K562 (cell line): ENCODE results near the gene SPINT1. TPM values are rescaled to one million over a fixed set of nuclear protein-coding genes. Genes with fewer than 3 reads are reported as not detected.
A peak's percentile ranks its signal among the peaks of the same experiment; 100 is the strongest.

Experiments used
- ATAC-seq: fragments of 200-7000 bp; cut with Tn5 transposase; 3 replicates; pipeline ENCODE4 v1.9.1; 2020; ENCODE audit warnings: moderate library complexity
- BruUV-seq: library from RNA; stranded (reverse); fragments of 400-500 nt; replicated peaks from 2 replicates; lab custom pipeline; 2021; lab: Mats Ljungman, UMichigan
- CTCF ChIA-PET: fragments of 300-600 bp; formaldehyde crosslinking; extraction: SDS; loops from one replicate; lab custom pipeline; 2021; ENCODE audit warnings: low intra/inter-chr PET ratio; lab: Yijun Ruan, JAX
- POLR2A ChIA-PET: fragments of 300-600, 350-650 bp; sonication (Branson Sonifier 250); formaldehyde crosslinking; extraction: SDS; loops from one replicate; lab custom pipeline; 2021; ENCODE audit warnings: antibody characterized with exemption, inconsistent platforms; lab: Yijun Ruan, JAX
- DNase-seq, 4 experiments: peaks; one replicate each; pipeline versions ENCODE4 v3.0.0 to v3.0.0-alpha.2; 2011 to 2018; ENCODE audit warnings: low spot score in 3 of 4, mixed read lengths in 3 of 4; ENCODE audit errors: extremely low read depth in 1 of 4
- FAIRE-seq: peaks from 2 replicates; lab custom pipeline; 2011; peaks lifted over from hg19 to GRCh38; lab: Jason Lieb, UNC
- H2AFZ ChIP-seq: 2 replicates; pipeline ENCODE4 v1.6.0; 2011; ENCODE audit warnings: low read depth, low read length, control low read depth, inconsistent platforms
- H3K27ac ChIP-seq: fragments of 200-600 bp; 3 replicates; pipeline ENCODE4 v1.8.0; 2011; ENCODE audit warnings: low read depth, mild to moderate bottlenecking, control low read depth, inconsistent platforms, low read length, moderate library complexity, mixed read lengths; ENCODE audit errors: extremely low read depth
- H3K27me3 ChIP-seq, 2 experiments: fragments of 300-600 bp in 1 of 2; 2 replicates in 1 of 2; 3 replicates in 1 of 2; pipeline versions ENCODE4 v1.6.0 to v1.8.0; 2011; ENCODE audit warnings: inconsistent platforms in 2 of 2, low read length in 2 of 2, mild to moderate bottlenecking in 1 of 2, mixed read lengths in 1 of 2, moderate library complexity in 1 of 2; ENCODE audit not compliant: control insufficient read depth in 2 of 2, insufficient read depth in 2 of 2
- H3K36me3 ChIP-seq: fragments of 300-600 bp; 3 replicates; pipeline ENCODE4 v1.8.0; 2011; ENCODE audit warnings: mild to moderate bottlenecking, low read length, inconsistent platforms; ENCODE audit not compliant: control insufficient read depth, insufficient read depth
- H3K4me1 ChIP-seq, 2 experiments: fragments of 200-600 bp in 1 of 2; replicated peaks in 1 of 2; 2 replicates in 1 of 2; 3 replicates in 1 of 2; pipeline versions ENCODE4 v1.5.1 to v1.8.0; 2011; ENCODE audit warnings: inconsistent platforms in 2 of 2, low read length in 2 of 2, mild to moderate bottlenecking in 1 of 2, mixed read lengths in 1 of 2, moderate library complexity in 1 of 2; ENCODE audit not compliant: control insufficient read depth in 2 of 2, insufficient read depth in 2 of 2
- H3K4me2 ChIP-seq: 2 replicates; pipeline ENCODE4 v1.6.1; 2011; ENCODE audit warnings: low read length, control low read depth, inconsistent platforms, mixed read lengths; ENCODE audit not compliant: insufficient read depth
- H3K4me3 ChIP-seq: fragments of 200-600 bp; sonication (generic), shearing (Covaris generic); 2 replicates; pipeline ENCODE4 v1.5.1; 2016; ENCODE audit warnings: control low read depth, inconsistent platforms
- H3K79me2 ChIP-seq: fragments of 200-600 bp; 3 replicates; pipeline ENCODE4 v1.8.0; 2011; ENCODE audit warnings: low read length, inconsistent platforms; ENCODE audit not compliant: control insufficient read depth, insufficient read depth
- H3K9ac ChIP-seq, 2 experiments: 2 replicates each; pipeline versions ENCODE4 v1.6.0 to v1.6.1; 2011; ENCODE audit warnings: low read depth in 2 of 2, low read length in 2 of 2, control low read depth in 1 of 2, inconsistent platforms in 1 of 2, mild to moderate bottlenecking in 1 of 2, mixed read lengths in 1 of 2; ENCODE audit not compliant: insufficient read depth in 1 of 2
- H3K9me1 ChIP-seq: one replicate; pipeline ENCODE4 v1.6.0; 2011; ENCODE audit warnings: inconsistent platforms, mild to moderate bottlenecking, low read length, moderate library complexity; ENCODE audit not compliant: control insufficient read depth, insufficient read depth
- H3K9me3 ChIP-seq: replicated peaks from 2 replicates; pipeline ENCODE4 v1.5.1; 2011; ENCODE audit warnings: low read depth, low read length, inconsistent platforms; ENCODE audit not compliant: control insufficient read depth, insufficient read depth
- H4K20me1 ChIP-seq: replicated peaks from 2 replicates; pipeline ENCODE4 v1.6.1; 2011; ENCODE audit warnings: low read length, inconsistent platforms, mixed read lengths; ENCODE audit not compliant: control insufficient read depth, insufficient read depth
- ARID1B ChIP-seq: fragments of 450-650 bp; IDR thresholded peaks from 2 replicates; pipeline ENCODE4 v1.6.1; 2016; ENCODE audit warnings: antibody characterized with exemption, mild to moderate bottlenecking, inconsistent platforms
- CCNT2 ChIP-seq: IDR thresholded peaks from 2 replicates; pipeline ENCODE4 v1.6.1; 2011; ENCODE audit warnings: borderline replicate concordance, low read depth, mild to moderate bottlenecking, moderate library complexity, mixed read lengths, low read length; ENCODE audit not compliant: insufficient read length; ENCODE audit errors: extremely low read depth
- CTCFL ChIP-seq: IDR thresholded peaks from 2 replicates; pipeline ENCODE4 v1.6.1; 2011; ENCODE audit warnings: borderline replicate concordance, low read depth, mild to moderate bottlenecking, moderate library complexity, low read length; ENCODE audit not compliant: insufficient read depth, poor library complexity, severe bottlenecking
- ETS1 ChIP-seq: conservative IDR thresholded peaks from 2 replicates; pipeline ENCODE4 v1.6.1; 2011; ENCODE audit warnings: low read depth, mild to moderate bottlenecking, low read length; ENCODE audit not compliant: control insufficient read depth
- HNRNPH1 ChIP-seq: fragments of 200-400 bp; formaldehyde crosslinking; optimal IDR thresholded peaks from 2 replicates; pipeline ENCODE3; 2017; ENCODE audit warnings: low read depth, mild to moderate bottlenecking, low read length, moderate library complexity
- ID3 ChIP-seq, 2 experiments: fragments of 250-450 bp in 1 of 2; fragments of 450-650 bp in 1 of 2; sonication (Bioruptor Pico) in 1 of 2; IDR thresholded peaks; 2 replicates each; pipeline versions ENCODE4 v1.6.1 to v1.8.0; 2016 to 2021; ENCODE audit warnings: mild to moderate bottlenecking in 2 of 2, moderate library complexity in 2 of 2, missing compliant biosample characterization in 1 of 2, missing genetic modification characterization in 1 of 2
- KLF16 ChIP-seq: IDR thresholded peaks from 2 replicates; pipeline ENCODE4 v1.6.1; 2016; ENCODE audit warnings: antibody characterized with exemption
- MAFF ChIP-seq: IDR thresholded peaks from 2 replicates; pipeline ENCODE4 v1.6.1; 2012; ENCODE audit warnings: low read length, improper control_type of control experiment
- MNT ChIP-seq, 2 experiments: fragments of 450-650 bp; conservative IDR thresholded peaks; 2 replicates each; pipeline ENCODE4 v1.6.1; 2017; ENCODE audit warnings: mild to moderate bottlenecking in 2 of 2, moderate library complexity in 2 of 2
- STAG1 ChIP-seq: sonication (generic); formaldehyde crosslinking; IDR thresholded peaks from 2 replicates; pipeline ENCODE4 v1.5.0; 2020; ENCODE audit warnings: missing genetic modification reagents, borderline replicate concordance
- TEAD2 ChIP-seq: fragments of 450-650 bp; IDR thresholded peaks from 2 replicates; pipeline ENCODE4 v1.6.1; 2016; ENCODE audit warnings: missing genetic modification characterization, control low read depth, missing compliant biosample characterization
- ZBTB7A ChIP-seq: IDR thresholded peaks from 2 replicates; pipeline ENCODE4 v1.6.1; 2011; ENCODE audit warnings: low read depth, mild to moderate bottlenecking, low read length, moderate library complexity, borderline replicate concordance; ENCODE audit not compliant: control insufficient read depth
- ZNF316 ChIP-seq: fragments of 450-650 bp; IDR thresholded peaks from 2 replicates; pipeline ENCODE4 v1.6.1; 2016
- WGBS: fragments of 100-300 bp; shearing (Covaris generic); methylation state at CpG from one replicate; pipeline ENCODE4 v1.1.6; 2016; ENCODE audit warnings: low coverage, mixed read lengths; ENCODE audit not compliant: insufficient coverage; ENCODE audit errors: missing lambda C conversion rate; 5-methylcytosine and 5-hydroxymethylcytosine counted together
- in situ Hi-C: fragments of 300-500 bp; cut with MboI; formaldehyde crosslinking; loops from 4 replicates; pipeline ENCODE4 v1.15.0; 2018; ENCODE audit warnings: inconsistent platforms, mixed read lengths
- intact Hi-C: fragments of 100-400 bp; cut with micrococcal nuclease; formaldehyde crosslinking; loops from 2 replicates; pipeline ENCODE4 v1.14.2; 2022
- polyA plus RNA-seq, 8 experiments: library from polyadenylated mRNA; depleted of rRNA in 4 of 8; stranded (reverse) in 5 of 8; unstranded in 3 of 8; fragments of >200 nt; fragmentation: Nextera tagmentation in 2 of 8; fragmentation: Illumina TruSeq in 1 of 8; extraction: Ambion mirVana in 2 of 8; extraction: Trizol in 1 of 8; gene quantifications; 2 replicates each; pipeline versions ENCODE4 v1.2.1 to v1.2.3, GENCODE V29; 2011 to 2014; ENCODE audit warnings: inconsistent platforms in 1 of 8, missing spikeins in 1 of 8
- total RNA-seq, 7 experiments: library from RNA; depleted of rRNA in 6 of 7; stranded (reverse); fragments of >200 nt in 6 of 7; fragmentation: Illumina TruSeq in 2 of 7; extraction: Trizol in 2 of 7; gene quantifications; 2 replicates each; pipeline versions ENCODE4 v1.2.1 to v1.2.3, GENCODE V29; 2011 to 2021; ENCODE audit warnings: low replicate concordance in 1 of 7

Gene SPINT1
- total and polyA plus RNA-seq, 9 of the 15 experiments (the other 6 are each of a cell fraction or from before 2014, with no cell fraction given), result 0.78 to 4.5 (median 1.5) TPM

GRCh38 chr15:40906091-40906990 lies 62.5 kb downstream of the SPINT1 start:
- 7% methylated on average over 25 of the region's 36 CpGs for WGBS
- Histone ChIP-seq H3K4me3 (peak overlapping the region; percentile 34), H3K9me3 (no peaks in the 10 kb centered on the region), H2AFZ (peak overlapping the region; percentile 78), H3K9ac (peak overlapping the region; percentile 38 to 92; a peak in 3 of 4 replicates), H3K4me2 (peak overlapping the region; percentile 76), H3K27ac (peak overlapping the region; percentile 52; the same call in 2 of the 3 replicates), H3K36me3 (peaks cover 23% of the 10 kb centered on the region; the same call in 2 of the 3 replicates), H3K79me2 (no peaks in the 10 kb centered on the region), H3K9me1 (no peaks in the 10 kb centered on the region), H3K27me3 (no peaks in the 10 kb centered on the region), H3K4me1 (peaks cover 11 to 27% of the 10 kb centered on the region in 2 experiments; a peak in 4 of 5 replicates), H4K20me1 (peaks cover 23% of the 10 kb centered on the region; the same call in 1 of the 2 replicates)
- ATAC-seq, result peak; percentile 99
- intact Hi-C loops, result loop anchor here (1.0 to 5.0 kb wide), 2 partner anchors 61 to 116 kb away; no protein-coding TSS in a partner anchor
- ChIA-PET CTCF (interaction anchor here (0.6 to 5.5 kb wide), 7 partner anchors 12 to 426 kb away, joined by 3 to 74 read pairs (median 3); partner anchors contain the start of genes OIP5 and VPS18), POLR2A (interaction anchor here (1.0 kb wide), 1 partner anchor 113 kb away, joined by 4 read pairs; no protein-coding TSS in a partner anchor)
- no TSS peak for BruUV-seq
- DNase-seq, result peak; percentile 90 to 96 (median 94)
- in situ Hi-C loops, result loop anchor here (5.0 kb wide), 1 partner anchor 116 kb away; no protein-coding TSS in a partner anchor
- FAIRE-seq, result peak; percentile 44
- no peak for TF ChIP-seq HNRNPH1
- peak; percentile 43; the same call in 1 of the 2 replicates for TF ChIP-seq ETS1
- TF ChIP-seq STAG1 (CRISPR knock-in tag), result peak; percentile 97
- no peak for TF ChIP-seq ID3 (CRISPR knock-in tag; IDR thresholded peaks at IDR 0.05)
- 0 out of 2 replicates have a peak, but pooled peaks have one; percentile 30 for TF ChIP-seq ID3 (tag; IDR thresholded peaks at IDR 0.05)
- TF ChIP-seq KLF16, result peak; percentile 43; the same call in 1 of the 2 replicates
- peak; percentile 73 for TF ChIP-seq ZBTB7A
- TF ChIP-seq ARID1B, result no peak
- peak; percentile 70 for TF ChIP-seq ZNF316
- TF ChIP-seq MAFF, result no peak
- TF ChIP-seq CCNT2, result peak; percentile 64
- peak; percentile 78 for TF ChIP-seq CTCFL
- no peak for TF ChIP-seq TEAD2 (tag)
- peak; percentile 68 to 77 for TF ChIP-seq MNT (conservative IDR thresholded peaks at IDR 0.05)
